ENCODE data around the gene PPL.

- TF ChIP-seq CTCF (IDR thresholded peaks at IDR 0.05; ENCODE audit: poor library complexity): no peak
- TF ChIP-seq EZH2phosphoT487 (IDR thresholded peaks at IDR 0.05; ENCODE audit: low read depth, severe bottlenecking, unreplicated experiment): no peak
- no peak for TF ChIP-seq EZH2 (IDR thresholded peaks at IDR 0.05; ENCODE audit: borderline replicate concordance)
These were observed 25.0 kb downstream of the PPL start for GRCh38 chr16:4911970-4912386.

Data from hepatocyte (in vitro differentiated cells).